Measurements from ENCODE around the gene FAM193B.
"Not testable (repeated sequence)": the region's sequence is repeated elsewhere in the genome, so short reads cannot be mapped to it uniquely, and the experiment has no call there.

FAM193B gene

GRCh38 chr5:177575488-177575887, 21.1 kb upstream of the FAM193B start:
- DNase-seq, result no peak

DNA sequence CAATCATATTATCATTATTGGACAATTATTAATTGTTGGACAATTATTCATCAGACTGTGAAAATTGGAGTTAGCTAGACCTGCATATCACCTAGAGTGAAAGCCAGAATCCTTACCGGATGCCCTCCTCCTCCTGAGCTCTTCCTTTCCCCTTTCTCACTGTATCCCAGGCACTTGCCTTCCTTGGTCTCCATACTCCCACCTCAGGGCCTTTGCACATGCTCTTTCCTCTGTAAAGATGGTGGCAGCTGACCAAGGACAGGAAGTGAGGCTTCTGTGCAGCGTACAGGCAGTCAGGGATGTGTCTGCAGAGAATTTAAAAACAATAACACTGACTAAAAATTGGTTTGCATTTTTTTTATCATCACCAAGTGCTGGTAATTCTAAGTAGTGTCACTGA, 15.5 kb upstream of the FAM193B start:
- DNase-seq, result no peak

DNA sequence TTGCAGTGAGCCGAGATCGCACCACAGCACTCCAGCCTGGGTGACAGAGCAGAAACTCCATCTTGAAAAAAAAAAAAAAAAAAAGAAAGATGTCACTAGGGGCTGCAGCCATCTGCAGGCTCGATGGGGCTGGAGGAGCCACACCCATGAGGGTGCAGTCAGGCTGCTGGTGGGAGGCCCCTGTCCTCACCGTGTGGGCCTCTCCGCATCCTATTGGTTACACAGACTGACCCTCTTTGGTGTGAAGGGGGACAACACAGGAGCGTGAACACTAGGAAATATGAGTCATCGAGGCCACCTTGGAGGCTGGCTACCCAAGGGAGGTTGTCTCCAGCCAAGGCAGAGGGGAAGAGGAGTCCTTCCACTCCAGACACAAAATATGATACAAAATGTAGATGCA, 14.0 kb upstream of the FAM193B start:
- DNase-seq, result no peak

DNA sequence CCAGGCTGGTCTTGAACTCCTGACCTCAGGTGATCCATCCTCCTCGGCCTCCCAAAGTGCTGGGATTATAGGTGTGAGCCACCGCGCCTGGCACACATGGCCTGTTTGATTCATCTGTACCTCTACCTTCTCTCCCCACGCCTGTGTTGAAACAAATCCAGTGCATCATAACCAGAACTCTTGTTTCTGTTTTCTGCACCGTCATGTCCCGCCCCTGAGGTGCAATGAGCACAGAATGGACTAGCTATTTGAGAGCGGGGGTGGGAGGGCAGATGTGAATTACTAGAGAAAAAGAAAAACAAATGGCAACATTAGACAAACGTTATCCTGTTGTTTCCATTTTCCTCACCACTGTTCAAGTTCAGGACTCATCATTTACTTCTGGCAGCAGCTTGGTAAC, 10.7 kb upstream of the FAM193B start:
- DNase-seq, result no peak

GRCh38 chr5:177559446-177559941, 5.1 kb upstream of the FAM193B start:
- DNase-seq, result not testable (repeated sequence)

DNA sequence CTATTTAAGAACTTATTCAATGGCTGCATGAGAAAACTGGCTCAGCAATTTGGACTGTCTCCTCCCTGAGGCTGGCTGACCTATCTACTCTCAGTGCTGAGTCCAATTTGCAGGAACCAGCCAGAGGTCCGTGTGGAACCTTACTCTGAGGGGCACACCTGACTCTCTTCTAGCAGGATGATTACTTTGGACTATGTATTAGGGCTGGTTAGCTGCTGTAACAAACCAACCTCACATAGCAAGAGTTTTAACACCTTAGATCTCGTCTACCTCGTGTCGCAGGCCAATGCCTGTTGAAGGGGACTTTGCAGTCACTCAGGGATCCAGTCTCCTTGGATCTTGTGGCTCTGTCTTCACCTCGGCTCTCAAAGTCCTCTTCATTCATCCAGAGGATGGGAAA, 3.4 kb upstream of the FAM193B start:
- DNase-seq, result no peak

GRCh38 chr5:177557041-177557647, 2.8 kb upstream of the FAM193B start:
- DNase-seq, result no peak

DNA sequence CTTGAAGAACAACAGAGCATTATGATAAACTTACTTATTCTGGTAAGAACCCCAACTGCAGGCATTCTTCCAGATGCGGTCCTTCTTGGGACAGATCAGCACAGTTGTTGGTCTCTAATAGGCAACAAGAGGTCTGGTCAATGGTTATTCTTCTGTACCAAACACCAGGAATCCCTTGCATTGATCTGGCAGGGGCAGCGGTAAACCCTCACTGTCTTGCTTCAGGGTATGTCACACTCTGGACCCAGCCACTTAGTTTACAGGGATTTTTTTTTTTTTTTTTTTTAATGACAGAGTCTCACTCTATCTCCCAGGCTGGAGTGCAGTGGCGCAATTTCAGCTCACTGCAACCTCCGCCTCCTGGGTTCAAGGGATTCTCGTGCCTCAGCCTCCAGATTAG, 1.3 kb upstream of the FAM193B start:
- no peak for DNase-seq

- DNase-seq, result no peak
These were observed 865 bp upstream of the FAM193B start for GRCh38 chr5:177555228-177555627.

- DNase-seq, result peak in 4 of 6 experiments; percentile 14 to 44 (median 41)
These were observed 513 bp downstream of the FAM193B start for GRCh38 chr5:177553671-177554429.

GRCh38 chr5:177552839-177553455, 1.4 kb downstream of the FAM193B start:
- DNase-seq, result no peak

- DNase-seq, result no peak
These were observed 4.2 kb downstream of the FAM193B start for GRCh38 chr5:177550122-177550521.

DNA sequence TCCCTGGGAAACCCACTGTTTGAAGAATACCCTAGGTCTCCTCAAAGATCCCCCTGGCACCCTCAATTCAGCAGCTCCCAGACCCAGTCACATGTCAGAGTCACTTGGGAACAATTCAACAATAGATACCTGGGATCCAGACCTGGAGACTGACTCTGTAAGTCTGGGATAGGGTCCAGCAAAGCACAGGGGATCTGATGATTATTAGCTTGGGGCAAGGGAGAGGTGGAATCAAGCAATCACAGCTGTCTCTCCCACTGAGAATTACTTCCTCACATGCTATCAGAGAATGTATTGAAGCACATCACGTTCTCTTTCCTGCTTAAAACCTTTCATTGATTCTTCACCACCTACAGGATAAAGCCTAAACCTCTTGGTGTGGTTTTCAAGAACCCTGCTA, 5.9 kb downstream of the FAM193B start:
- no peak for DNase-seq

GRCh38 chr5:177547736-177548135, 6.6 kb downstream of the FAM193B start:
- DNase-seq, result no peak

- DNase-seq, result no peak
These were observed 8.1 kb downstream of the FAM193B start for GRCh38 chr5:177546258-177546741.

GRCh38 chr5:177545487-177546257, 8.7 kb downstream of the FAM193B start:
- no peak for DNase-seq

GRCh38 chr5:177542816-177543465, 11.4 kb downstream of the FAM193B start:
- DNase-seq, result no peak

GRCh38 chr5:177540438-177540837, 13.9 kb downstream of the FAM193B start:
- DNase-seq, result no peak

DNA sequence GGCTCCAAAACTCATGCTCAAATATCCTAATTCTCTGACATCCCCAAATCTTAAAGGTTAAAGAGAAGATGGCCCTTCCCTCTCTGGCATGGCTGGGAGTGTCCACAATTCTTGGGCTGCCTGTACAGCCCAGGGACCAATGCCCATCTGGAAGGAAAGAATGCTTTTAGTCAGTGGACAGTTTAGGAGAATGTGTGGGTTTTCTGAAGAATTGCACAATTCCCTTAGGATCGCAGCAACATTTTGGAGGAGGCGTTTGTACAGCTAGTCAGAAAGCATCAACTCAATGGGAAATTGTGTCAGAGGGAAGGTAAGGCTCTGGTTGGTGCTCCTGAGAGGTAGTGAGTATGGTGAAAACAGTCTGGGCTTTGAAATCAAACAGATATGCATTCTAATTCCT, 15.0 kb downstream of the FAM193B start:
- no peak for DNase-seq

GRCh38 chr5:177538876-177539275, 15.5 kb downstream of the FAM193B start:
- DNase-seq, result no peak

- DNase-seq, result no peak
These were observed 16.7 kb downstream of the FAM193B start for GRCh38 chr5:177537389-177538361.

All from stimulated activated naive CD4-positive, alpha-beta T cell (primary cell).